ENCODE results near the gene CENPQ. TPM values are rescaled to one million over a fixed set of nuclear protein-coding genes. Genes with fewer than 3 reads are reported as not detected.

The CENPQ gene, protein sequence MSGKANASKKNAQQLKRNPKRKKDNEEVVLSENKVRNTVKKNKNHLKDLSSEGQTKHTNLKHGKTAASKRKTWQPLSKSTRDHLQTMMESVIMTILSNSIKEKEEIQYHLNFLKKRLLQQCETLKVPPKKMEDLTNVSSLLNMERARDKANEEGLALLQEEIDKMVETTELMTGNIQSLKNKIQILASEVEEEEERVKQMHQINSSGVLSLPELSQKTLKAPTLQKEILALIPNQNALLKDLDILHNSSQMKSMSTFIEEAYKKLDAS
- total RNA-seq: 10 to 100 TPM; 11.7 to 12.5 TPM

DNA sequence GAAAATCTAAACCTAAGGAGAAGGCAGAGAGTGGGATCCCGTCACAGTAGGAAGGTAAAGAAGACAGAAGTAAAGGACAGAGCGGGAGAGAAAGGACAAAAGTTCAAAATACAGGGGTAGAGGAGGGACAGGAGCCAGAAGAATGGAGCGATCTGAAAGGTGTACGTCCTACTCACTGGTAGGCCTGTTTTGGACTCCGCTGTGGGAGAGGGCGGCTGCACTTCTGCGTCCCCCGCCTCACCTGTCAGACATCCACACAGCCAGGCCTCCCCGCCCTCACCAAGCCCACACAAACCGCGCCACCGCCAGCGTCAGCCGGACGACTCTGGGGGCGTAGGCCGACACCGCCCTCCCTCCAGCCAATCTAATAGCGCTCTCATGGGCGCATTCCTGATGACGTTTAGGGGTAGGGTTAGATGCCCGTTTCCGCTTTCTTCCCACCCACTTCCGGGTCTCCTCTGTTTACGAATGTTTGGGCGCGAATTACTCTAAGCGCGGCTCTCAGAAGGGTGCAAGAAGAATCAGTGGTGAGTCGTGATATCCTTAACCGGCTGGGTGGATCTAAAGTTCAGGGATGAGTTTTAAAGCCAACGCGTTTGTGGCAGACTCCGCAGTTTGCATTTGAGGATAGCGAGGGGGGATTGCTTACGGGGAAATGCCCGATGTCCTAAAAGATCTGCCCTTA is at the start of gene CENPQ, which contains the start of gene MMUT:
Gene CENPQ, plus strand, starts transcription at position 444 of the 685 bp plus-strand sequence. CDS start 6,807 bp downstream, outside the sequence.
Gene MMUT, minus strand, starts transcription at position 327 of the 685 bp plus-strand sequence. CDS start 3,787 bp downstream, outside the sequence.
- no peaks in the 10 kb centered on the region for H3K27me3 Mint-ChIP-seq (ENCODE audit: low read depth)
- ATAC-seq (replicated peaks in 1 of 2): peak; percentile 99
- peak; percentile 92 to 93 for DNase-seq
- H3K36me3 Mint-ChIP-seq (ENCODE audit: insufficient read depth in 2 of 2): peaks cover 0 to 5% of the 10 kb centered on the region in 2 donors
- H3K9me3 Mint-ChIP-seq: no peaks in the 10 kb centered on the region
- peaks cover 44% of the 10 kb centered on the region for H3K4me1 Mint-ChIP-seq (ENCODE audit: low read depth)
- H3K27ac Mint-ChIP-seq: peak within 1 kb of the TSS; percentile 95
- peak within 1 kb of the TSS; percentile 96 to 99 for H3K4me3 Mint-ChIP-seq

DNA sequence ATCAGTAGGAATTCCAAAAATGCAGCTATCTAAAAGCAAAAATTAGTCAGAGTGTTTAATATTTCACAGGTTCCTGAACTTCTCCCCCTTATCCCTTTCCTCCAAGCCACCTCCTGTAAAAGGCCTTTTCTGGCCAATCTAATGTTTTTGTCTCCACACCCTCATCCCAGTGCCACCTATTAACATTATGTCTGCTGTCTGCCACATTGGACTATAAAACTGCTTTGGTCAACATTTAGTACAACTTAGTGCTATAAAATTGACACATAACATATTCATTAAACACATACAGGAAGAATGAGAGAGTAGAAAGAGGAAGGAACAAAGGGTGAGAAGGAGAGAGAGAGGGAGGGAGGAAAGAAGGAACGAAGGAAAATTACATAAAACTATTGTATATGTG is 47.8 kb upstream of the CENPQ start:
- Mint-ChIP-seq H3K36me3 (ENCODE audit: insufficient read depth in 2 of 2) (no peaks in the 10 kb centered on the region), H3K4me3 (no peak overlapping the region), H3K9me3 (no peaks in the 10 kb centered on the region), H3K27me3 (ENCODE audit: low read depth) (peaks cover 17% of the 10 kb centered on the region), H3K27ac (no peak overlapping the region), H3K4me1 (ENCODE audit: low read depth) (no peaks in the 10 kb centered on the region)
- DNase-seq (no peak), ATAC-seq (replicated peaks in 1 of 2) (no peak)

DNA sequence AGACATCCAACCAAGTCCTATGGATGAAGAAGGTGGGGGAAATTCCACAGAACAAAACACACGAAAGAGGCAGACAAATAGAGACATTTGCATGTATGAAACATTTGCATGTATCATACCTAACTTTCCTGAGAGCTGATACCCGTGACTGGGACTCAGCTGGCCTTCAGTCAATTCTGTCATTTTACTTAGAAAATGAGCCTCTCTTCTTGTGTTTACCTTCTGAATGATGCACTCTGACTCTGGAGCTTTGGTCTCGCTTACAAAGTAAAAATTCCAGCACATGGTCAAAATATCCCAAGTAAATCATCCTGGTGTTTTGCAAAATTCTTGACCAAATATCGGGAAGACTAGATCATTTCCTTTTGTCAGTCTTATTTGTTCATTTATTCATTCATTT is 47.0 kb upstream of the CENPQ start:
- Mint-ChIP-seq H3K36me3 (ENCODE audit: insufficient read depth in 2 of 2) (no peaks in the 10 kb centered on the region), H3K27me3 (ENCODE audit: low read depth) (peaks cover 22% of the 10 kb centered on the region), H3K9me3 (no peaks in the 10 kb centered on the region), H3K4me1 (ENCODE audit: low read depth) (no peaks in the 10 kb centered on the region), H3K4me3 (no peak overlapping the region), H3K27ac (no peak overlapping the region)
- DNase-seq (no peak), ATAC-seq (replicated peaks in 1 of 2) (no peak)

DNA sequence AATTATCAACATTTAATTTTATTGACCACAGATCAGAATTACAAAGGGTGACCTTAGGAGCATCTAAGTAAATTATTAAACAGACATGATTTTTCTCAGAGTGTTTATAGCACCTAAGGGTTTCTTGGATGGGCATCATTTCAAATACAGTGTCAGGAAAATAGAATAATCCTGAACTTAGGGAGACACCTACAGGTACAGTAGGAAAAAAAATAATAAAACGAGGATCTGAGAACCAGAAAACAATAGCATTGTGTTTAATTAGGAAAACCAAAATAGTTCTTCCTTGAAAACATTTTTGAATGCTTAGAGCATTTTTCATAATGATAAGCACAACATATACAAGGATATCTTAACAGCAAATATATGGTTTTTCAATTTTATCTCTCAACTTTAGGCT is 39.4 kb upstream of the CENPQ start:
- H3K4me1 Mint-ChIP-seq (ENCODE audit: low read depth): no peaks in the 10 kb centered on the region

DNA sequence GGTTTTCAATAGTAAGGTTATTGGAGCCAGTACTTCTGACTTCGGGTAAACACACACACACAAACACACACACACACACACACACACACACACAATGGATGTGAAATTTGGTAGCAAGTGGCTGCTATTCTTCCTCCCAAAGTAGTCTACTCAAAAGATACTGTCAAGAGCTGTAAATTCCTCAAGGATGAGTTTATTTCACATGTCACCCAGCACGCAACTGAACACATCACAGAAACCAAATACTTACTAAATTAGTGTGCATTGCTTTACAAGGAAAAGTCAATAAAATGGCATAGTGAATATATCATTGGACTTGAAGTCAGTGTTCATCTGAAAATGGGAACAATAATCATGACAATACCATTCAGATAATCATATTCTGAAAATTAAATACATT is 33.0 kb upstream of the CENPQ start:
- Mint-ChIP-seq H3K27me3 (ENCODE audit: low read depth) (no peaks in the 10 kb centered on the region), H3K27ac (no peak overlapping the region), H3K4me3 (no peak overlapping the region), H3K9me3 (no peaks in the 10 kb centered on the region), H3K36me3 (ENCODE audit: insufficient read depth in 2 of 2) (peaks cover 1 to 8% of the 10 kb centered on the region in 2 donors), H3K4me1 (ENCODE audit: low read depth) (no peaks in the 10 kb centered on the region)
- ATAC-seq (replicated peaks in 1 of 2) (no peak), DNase-seq (no peak)

More for the DNA sequence above, 39.4 kb upstream of the CENPQ start:
- H3K36me3 Mint-ChIP-seq (ENCODE audit: insufficient read depth in 2 of 2): no peaks in the 10 kb centered on the region
- H3K4me3 Mint-ChIP-seq: no peak overlapping the region
- H3K9me3 Mint-ChIP-seq: no peaks in the 10 kb centered on the region
- no peak overlapping the region for H3K27ac Mint-ChIP-seq
- no peak for ATAC-seq (replicated peaks in 1 of 2)
- H3K27me3 Mint-ChIP-seq (ENCODE audit: low read depth): peaks cover 6% of the 10 kb centered on the region
- no peak for DNase-seq

DNA sequence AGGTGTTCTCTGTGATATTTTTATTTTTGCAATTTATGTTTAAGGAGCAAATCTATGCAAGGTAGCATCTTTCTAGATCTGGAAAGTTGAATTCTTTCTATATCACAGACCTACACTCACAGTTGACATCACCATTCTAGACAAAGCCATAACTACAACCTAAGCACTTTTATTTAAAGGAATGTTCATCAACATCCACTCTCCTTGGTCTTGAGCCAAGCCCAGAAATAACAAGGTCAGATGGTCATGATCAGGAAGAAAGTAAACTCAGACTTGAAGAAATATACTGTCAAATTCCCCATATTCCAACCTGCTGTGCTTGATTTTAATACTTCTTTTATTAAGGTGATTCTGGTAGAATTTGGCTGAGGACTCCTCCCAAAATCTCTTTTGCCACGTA is 32.3 kb upstream of the CENPQ start:
- Mint-ChIP-seq H3K36me3 (ENCODE audit: insufficient read depth in 2 of 2) (peaks cover 2 to 9% of the 10 kb centered on the region in 2 donors), H3K9me3 (no peaks in the 10 kb centered on the region), H3K4me3 (no peak overlapping the region), H3K4me1 (ENCODE audit: low read depth) (no peaks in the 10 kb centered on the region), H3K27me3 (ENCODE audit: low read depth) (no peaks in the 10 kb centered on the region), H3K27ac (no peak overlapping the region)
- DNase-seq (no peak), ATAC-seq (replicated peaks in 1 of 2) (no peak)

DNA sequence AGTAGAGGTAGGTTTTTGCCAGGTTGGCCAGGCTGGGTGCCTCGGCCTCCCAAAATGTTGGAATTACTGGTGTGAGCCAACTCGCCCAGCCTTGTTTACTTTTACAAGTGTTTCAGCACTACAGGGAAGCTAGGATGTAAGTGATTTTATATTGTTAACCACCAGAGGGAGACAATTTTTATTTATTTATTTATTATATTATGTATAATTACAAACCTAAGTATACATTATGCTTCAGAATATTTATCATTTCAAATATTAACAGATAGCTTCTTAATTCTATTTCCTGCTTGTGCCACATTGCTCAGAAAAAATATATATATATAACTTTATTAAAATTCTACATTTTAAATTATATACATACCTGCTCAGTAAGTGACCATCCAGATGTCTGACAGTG is 9.9 kb upstream of the CENPQ start:
- Mint-ChIP-seq H3K4me3 (no peak overlapping the region), H3K36me3 (ENCODE audit: insufficient read depth in 2 of 2) (peaks cover 4 to 12% of the 10 kb centered on the region in 2 donors), H3K27me3 (ENCODE audit: low read depth) (no peaks in the 10 kb centered on the region), H3K4me1 (ENCODE audit: low read depth) (peaks cover 4% of the 10 kb centered on the region), H3K9me3 (no peaks in the 10 kb centered on the region), H3K27ac (no peak overlapping the region)
- DNase-seq (no peak), ATAC-seq (replicated peaks in 1 of 2) (no peak)

DNA sequence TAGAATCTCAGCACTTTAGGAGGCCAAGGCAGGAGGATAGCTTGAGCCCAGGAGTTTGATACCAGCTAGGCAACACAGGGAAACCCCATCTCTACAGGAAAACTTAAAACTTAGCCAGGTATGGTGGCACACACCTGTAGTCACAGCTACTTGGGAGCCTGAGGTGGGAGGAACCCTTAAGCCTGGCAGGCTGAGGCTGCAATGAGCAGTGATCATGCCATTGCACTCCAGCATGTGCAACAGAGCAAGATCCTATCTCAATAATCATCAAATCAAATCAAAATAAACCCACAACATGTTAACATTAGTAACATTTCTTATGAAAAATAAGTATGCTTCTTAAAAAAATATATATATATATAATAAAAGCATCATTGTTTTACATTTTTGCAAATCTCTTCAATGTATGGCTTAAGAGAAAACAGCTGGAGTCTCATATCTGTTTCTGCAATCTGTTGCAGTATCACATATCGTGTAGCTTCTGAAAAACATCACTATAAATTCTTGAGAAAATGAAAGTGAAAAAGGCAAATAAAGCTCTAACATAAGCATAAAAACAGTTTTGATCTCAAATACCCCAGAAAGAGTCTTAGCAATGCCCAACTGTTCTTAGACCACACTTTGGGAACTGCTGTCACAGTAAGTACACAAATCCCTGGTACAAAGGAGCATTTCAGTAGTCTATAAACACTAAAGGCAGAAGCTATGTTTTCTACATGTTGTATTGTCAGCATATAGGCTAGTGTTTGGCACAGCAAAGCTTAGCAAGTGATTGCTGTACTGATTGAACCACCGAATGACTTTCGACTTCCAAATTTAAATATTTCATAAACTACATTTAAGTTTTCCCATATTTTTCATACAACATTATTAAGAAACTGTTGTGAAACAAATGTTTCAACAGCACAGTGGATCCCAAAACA is 8.1 kb upstream of the CENPQ start:
- no peaks in the 10 kb centered on the region for H3K27me3 Mint-ChIP-seq (ENCODE audit: low read depth)
- no peak for DNase-seq
- peak overlapping the region; percentile 47 for H3K27ac Mint-ChIP-seq
- peaks cover 4 to 10% of the 10 kb centered on the region in 2 donors for H3K36me3 Mint-ChIP-seq (ENCODE audit: insufficient read depth in 2 of 2)
- no peaks in the 10 kb centered on the region for H3K9me3 Mint-ChIP-seq
- H3K4me3 Mint-ChIP-seq: peak overlapping the region in 1 of 2 donors; percentile 47
- peak; percentile 11 to 21 for ATAC-seq (replicated peaks in 1 of 2)
- peaks cover 4% of the 10 kb centered on the region for H3K4me1 Mint-ChIP-seq (ENCODE audit: low read depth)

DNA sequence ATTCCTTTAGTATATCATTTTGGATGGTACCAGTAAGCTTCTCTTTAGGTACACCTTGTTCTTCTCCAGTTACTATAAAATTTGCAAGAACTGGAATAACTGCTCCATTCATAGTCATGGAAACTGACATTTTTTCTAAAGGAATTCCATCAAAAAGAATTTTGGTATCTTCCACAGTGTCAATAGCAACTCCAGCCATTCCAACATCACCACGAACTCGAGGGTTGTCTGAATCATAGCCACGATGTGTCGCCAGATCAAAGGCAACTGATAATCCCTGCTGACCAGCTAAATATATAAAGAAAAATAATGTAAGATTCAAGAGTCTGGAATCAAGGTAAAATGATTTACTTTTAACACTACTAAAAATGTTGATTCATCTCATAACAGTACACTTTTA is 5.4 kb upstream of the CENPQ start:
- H3K27ac Mint-ChIP-seq: no peak overlapping the region
- H3K4me1 Mint-ChIP-seq (ENCODE audit: low read depth): peaks cover 20% of the 10 kb centered on the region
- no peak for ATAC-seq (replicated peaks in 1 of 2)
- no peaks in the 10 kb centered on the region for H3K9me3 Mint-ChIP-seq
- H3K4me3 Mint-ChIP-seq: no peak overlapping the region
- H3K27me3 Mint-ChIP-seq (ENCODE audit: low read depth): no peaks in the 10 kb centered on the region
- H3K36me3 Mint-ChIP-seq (ENCODE audit: insufficient read depth in 2 of 2): peaks cover 5% of the 10 kb centered on the region in 2 donors
- DNase-seq: no peak

DNA sequence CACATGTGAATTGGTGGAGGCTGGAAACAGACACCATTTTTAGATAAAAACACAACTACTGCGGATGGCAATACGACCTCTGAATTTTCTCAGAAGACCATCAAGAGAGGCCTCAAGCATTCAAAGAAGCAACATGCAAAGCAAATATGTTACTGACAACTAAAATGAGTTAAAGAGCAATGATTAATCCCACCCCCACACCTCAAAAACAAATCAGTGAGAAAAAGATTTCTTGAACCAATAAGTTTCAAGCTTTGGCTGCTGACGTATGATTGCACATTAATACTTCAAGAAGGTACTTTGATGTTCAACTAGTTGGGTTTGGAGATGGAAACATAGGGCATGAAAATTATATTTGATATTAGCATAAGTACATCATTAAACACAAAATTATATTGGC is 1.1 kb upstream of the CENPQ start:
- H3K9me3 Mint-ChIP-seq: no peaks in the 10 kb centered on the region
- no peaks in the 10 kb centered on the region for H3K27me3 Mint-ChIP-seq (ENCODE audit: low read depth)
- H3K4me3 Mint-ChIP-seq: peak overlapping the region; percentile 96 to 99
- peaks cover 38% of the 10 kb centered on the region for H3K4me1 Mint-ChIP-seq (ENCODE audit: low read depth)
- ATAC-seq (replicated peaks in 1 of 2) (no peak), DNase-seq (no peak)
- H3K36me3 Mint-ChIP-seq (ENCODE audit: insufficient read depth in 2 of 2): peaks cover 0 to 5% of the 10 kb centered on the region in 2 donors
- H3K27ac Mint-ChIP-seq: peak overlapping the region; percentile 95

DNA sequence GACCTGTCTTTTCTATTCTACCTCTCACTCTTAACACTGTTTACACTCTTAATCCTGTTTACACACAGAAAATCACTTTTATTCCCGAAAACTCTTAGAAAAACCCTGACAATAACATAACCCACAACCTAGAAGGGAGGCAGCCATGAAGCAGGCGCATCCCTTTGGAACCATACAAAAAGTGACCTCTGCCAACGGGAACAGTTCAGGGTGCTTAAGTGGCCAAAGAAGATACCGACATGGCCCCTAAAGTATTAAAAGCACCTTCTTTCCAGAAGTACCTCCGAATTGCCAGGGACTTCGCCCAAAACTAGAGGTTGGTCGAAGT is 607 bp upstream of the CENPQ start:
- Mint-ChIP-seq H3K36me3 (ENCODE audit: insufficient read depth in 2 of 2) (peaks cover 0 to 5% of the 10 kb centered on the region in 2 donors), H3K4me3 (peak overlapping the region; percentile 96 to 99), H3K27ac (peak overlapping the region; percentile 95), H3K4me1 (ENCODE audit: low read depth) (peaks cover 39% of the 10 kb centered on the region), H3K27me3 (ENCODE audit: low read depth) (no peaks in the 10 kb centered on the region), H3K9me3 (no peaks in the 10 kb centered on the region)
- ATAC-seq (replicated peaks in 1 of 2) (peak; percentile 1 to 4), DNase-seq (peak in 1 of 2 donors; percentile 5)

DNA sequence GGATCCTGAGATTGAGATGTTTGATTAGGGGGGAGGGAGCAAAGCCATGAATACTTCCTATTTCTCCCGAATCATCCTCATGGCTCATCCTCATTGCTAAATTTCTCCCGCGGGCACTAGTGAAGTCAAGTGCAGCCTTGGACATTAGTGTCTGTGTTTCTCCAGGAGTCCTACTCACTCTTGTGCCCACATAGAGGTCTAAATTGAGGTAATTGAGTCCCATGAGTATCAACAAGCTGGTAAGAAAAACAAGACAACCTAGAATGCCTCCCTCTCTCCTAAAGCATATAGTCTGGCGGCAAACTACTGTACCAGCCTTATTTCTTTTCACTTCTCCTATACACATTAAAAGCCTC is 420 bp downstream of the CENPQ start:
- ATAC-seq (replicated peaks in 1 of 2) (no peak), DNase-seq (no peak)
- Mint-ChIP-seq H3K4me3 (peak overlapping the region; percentile 96 to 99), H3K36me3 (ENCODE audit: insufficient read depth in 2 of 2) (peaks cover 0 to 5% of the 10 kb centered on the region in 2 donors), H3K9me3 (no peaks in the 10 kb centered on the region), H3K27me3 (ENCODE audit: low read depth) (no peaks in the 10 kb centered on the region), H3K4me1 (ENCODE audit: low read depth) (peaks cover 48% of the 10 kb centered on the region), H3K27ac (peak overlapping the region; percentile 95)

DNA sequence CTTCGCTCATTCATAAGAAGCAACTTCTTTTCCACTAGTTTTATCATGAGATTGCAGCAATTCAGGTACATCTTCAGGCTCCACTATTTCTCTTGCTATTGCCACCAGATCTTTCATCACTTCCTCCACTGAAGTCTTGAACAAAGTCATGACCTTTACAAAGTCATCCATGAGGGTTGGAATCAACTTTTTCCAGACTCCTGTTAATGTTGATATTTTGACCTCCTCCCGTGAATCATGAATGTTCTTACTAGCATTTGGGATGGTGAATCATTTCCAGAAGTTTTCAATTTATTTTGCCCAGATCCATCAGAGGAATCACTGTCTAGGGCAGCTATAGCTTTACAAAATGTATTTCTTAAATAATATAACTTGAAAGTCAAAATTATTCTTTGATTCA is 1.5 kb downstream of the CENPQ start:
- Mint-ChIP-seq H3K4me1 (ENCODE audit: low read depth) (peaks cover 53% of the 10 kb centered on the region), H3K4me3 (peak overlapping the region; percentile 96 to 99), H3K27me3 (ENCODE audit: low read depth) (no peaks in the 10 kb centered on the region), H3K9me3 (no peaks in the 10 kb centered on the region), H3K36me3 (ENCODE audit: insufficient read depth in 2 of 2) (peaks cover 0 to 5% of the 10 kb centered on the region in 2 donors), H3K27ac (peak overlapping the region; percentile 45)
- DNase-seq (no peak), ATAC-seq (replicated peaks in 1 of 2) (no peak)

Data from activated T-cell treated with anti-CD3 and anti-CD28 coated beads, Interleukin-2, amount 50 U/mL, for 72 hours (primary cell).